ENCODE measurements around the gene FUT2. TPM values are rescaled to one million over a fixed set of nuclear protein-coding genes. Genes with fewer than 3 reads are reported as not detected.

Gene FUT2
- polyA plus RNA-seq, 1 donor (not counting 4 experiments of a cell fraction or from before 2014, with no cell fraction given): 2.3 TPM

GRCh38 chr19:48660852-48661710, 34.7 kb upstream of the FUT2 start:
- DNase-seq (ENCODE audit: low read depth, low spot score): no peak
- Histone ChIP-seq H3K27me3 (ENCODE audit: control insufficient read depth, extremely low read depth, insufficient read depth, low read length) (no peaks in the 10 kb centered on the region), H3K36me3 (ENCODE audit: control insufficient read depth in 2 of 2, extremely low read depth in 1 of 2, insufficient read depth in 2 of 2, low read length in 2 of 2) (no peaks in the 10 kb centered on the region), H3K4me2 (ENCODE audit: control insufficient read depth, extremely low read depth, insufficient read depth, low read depth, low read length) (peak overlapping the region; percentile 1), H4K20me1 (ENCODE audit: control insufficient read depth, extremely low read depth, insufficient read depth, low read length) (no peaks in the 10 kb centered on the region), H3K9me3 (ENCODE audit: control insufficient read depth, low read depth, low read length) (no peaks in the 10 kb centered on the region), H2AFZ (ENCODE audit: control insufficient read depth, low read length) (no peak overlapping the region), H3K79me2 (ENCODE audit: control insufficient read depth, insufficient read depth, low read length) (no peaks in the 10 kb centered on the region), H3K4me1 (ENCODE audit: control insufficient read depth, extremely low read depth, insufficient read depth, low read length) (peaks cover 4% of the 10 kb centered on the region), H3K4me3 (ENCODE audit: control insufficient read depth in 2 of 3, extremely low read depth in 1 of 3, insufficient read depth in 2 of 3, low read depth in 1 of 3, low read length in 3 of 3) (no peak overlapping the region), H3K9ac (ENCODE audit: control insufficient read depth, extremely low read depth, insufficient read depth, low read length) (no peak overlapping the region), H3K27ac (ENCODE audit: control insufficient read depth, insufficient read depth, low read length) (no peak overlapping the region), H3K9me1 (ENCODE audit: control insufficient read depth, extremely low read depth, insufficient read depth, low read length) (no peaks in the 10 kb centered on the region)
- peak; percentile 98 for FAIRE-seq
- TF ChIP-seq EZH2 (IDR thresholded peaks at IDR 0.05; ENCODE audit: low read length): no peak
- no peak for TF ChIP-seq CTCF (optimal IDR thresholded peaks at IDR 0.05 in 1 of 3, IDR thresholded peaks at IDR 0.05 in 1 of 3, conservative IDR thresholded peaks at IDR 0.05 in 1 of 3; ENCODE audit: extremely low read depth in 1 of 3, insufficient read depth in 2 of 3, low read length in 3 of 3)
- dilution Hi-C loops (cut with MboI; ENCODE audit: extremely low pct_ligation_motif_present, low sequenced_read_pairs): no loop called here

GRCh38 chr19:48661711-48662090, 34.1 kb upstream of the FUT2 start:
- H3K4me1 ChIP-seq (ENCODE audit: control insufficient read depth, extremely low read depth, insufficient read depth, low read length): peaks cover 4% of the 10 kb centered on the region
- DNase-seq (ENCODE audit: low read depth, low spot score) (no peak), FAIRE-seq (no peak)
- H3K9me1 ChIP-seq (ENCODE audit: control insufficient read depth, extremely low read depth, insufficient read depth, low read length): no peaks in the 10 kb centered on the region
- H3K4me2 ChIP-seq (ENCODE audit: control insufficient read depth, extremely low read depth, insufficient read depth, low read depth, low read length): no peak overlapping the region
- dilution Hi-C loops (cut with MboI; ENCODE audit: extremely low pct_ligation_motif_present, low sequenced_read_pairs): no loop called here
- no peak overlapping the region for H2AFZ ChIP-seq (ENCODE audit: control insufficient read depth, low read length)
- no peak overlapping the region for H3K4me3 ChIP-seq (ENCODE audit: control insufficient read depth in 2 of 3, extremely low read depth in 1 of 3, insufficient read depth in 2 of 3, low read depth in 1 of 3, low read length in 3 of 3)
- TF ChIP-seq CTCF (optimal IDR thresholded peaks at IDR 0.05 in 1 of 3, IDR thresholded peaks at IDR 0.05 in 1 of 3, conservative IDR thresholded peaks at IDR 0.05 in 1 of 3; ENCODE audit: extremely low read depth in 1 of 3, insufficient read depth in 2 of 3, low read length in 3 of 3) (no peak), EZH2 (IDR thresholded peaks at IDR 0.05; ENCODE audit: low read length) (no peak)
- no peaks in the 10 kb centered on the region for H4K20me1 ChIP-seq (ENCODE audit: control insufficient read depth, extremely low read depth, insufficient read depth, low read length)
- H3K9me3 ChIP-seq (ENCODE audit: control insufficient read depth, low read depth, low read length): no peaks in the 10 kb centered on the region
- H3K27ac ChIP-seq (ENCODE audit: control insufficient read depth, insufficient read depth, low read length): no peak overlapping the region
- no peaks in the 10 kb centered on the region for H3K27me3 ChIP-seq (ENCODE audit: control insufficient read depth, extremely low read depth, insufficient read depth, low read length)
- no peaks in the 10 kb centered on the region for H3K36me3 ChIP-seq (ENCODE audit: control insufficient read depth in 2 of 2, extremely low read depth in 1 of 2, insufficient read depth in 2 of 2, low read length in 2 of 2)
- H3K9ac ChIP-seq (ENCODE audit: control insufficient read depth, extremely low read depth, insufficient read depth, low read length): no peak overlapping the region
- no peaks in the 10 kb centered on the region for H3K79me2 ChIP-seq (ENCODE audit: control insufficient read depth, insufficient read depth, low read length)

All from keratinocyte (primary cell).